SH-SY5Y (cell line): ENCODE data around the gene HNRNPUL2.

ENCODE experiments used
- GATA2 ChIP-seq: IDR thresholded peaks from 2 replicates; pipeline ENCODE4 v1.6.1; 2011; ENCODE audit warnings: mild to moderate bottlenecking, low read depth, low read length
- GATA3 ChIP-seq: IDR thresholded peaks from 2 replicates; pipeline ENCODE4 v1.6.1; 2011; ENCODE audit warnings: low read depth, mild to moderate bottlenecking, low read length, moderate library complexity

Gene HNRNPUL2

GRCh38 chr11:62687508-62688396, 39.5 kb downstream of the HNRNPUL2 start:
- TF ChIP-seq GATA2 (no peak), GATA3 (no peak)

GRCh38 chr11:62682518-62682917, 44.7 kb downstream of the HNRNPUL2 start:
- TF ChIP-seq GATA3 (no peak), GATA2 (no peak)

- TF ChIP-seq GATA3 (no peak), GATA2 (no peak)
These were observed 46.4 kb downstream of the HNRNPUL2 start for GRCh38 chr11:62680825-62681240.

- TF ChIP-seq GATA3 (no peak), GATA2 (no peak)
These were observed 48.2 kb downstream of the HNRNPUL2 start, which contains the start of gene UBXN1 for GRCh38 chr11:62678770-62679696. UBXN1 (minus strand) TSS chr11:62679073; CDS start chr11:62678923, 150 bp downstream.

- no peak for TF ChIP-seq GATA3
- TF ChIP-seq GATA2 = no peak
These were observed 48.9 kb downstream of the HNRNPUL2 start for GRCh38 chr11:62678433-62678769.

GRCh38 chr11:62677714-62678113, 49.5 kb downstream of the HNRNPUL2 start:
- TF ChIP-seq GATA2 = no peak
- no peak for TF ChIP-seq GATA3

- TF ChIP-seq GATA3 (no peak), GATA2 (no peak)
These were observed 50.1 kb downstream of the HNRNPUL2 start for GRCh38 chr11:62677156-62677555.

GRCh38 chr11:62676698-62677097, 50.6 kb downstream of the HNRNPUL2 start:
- no peak for TF ChIP-seq GATA2
- TF ChIP-seq GATA3 = no peak

- no peak for TF ChIP-seq GATA3
- TF ChIP-seq GATA2 = no peak
These were observed 54.1 kb downstream of the HNRNPUL2 start for GRCh38 chr11:62673196-62673525.

GRCh38 chr11:62671608-62672389, 55.5 kb downstream of the HNRNPUL2 start, which contains the start of the genes LBHD1 and UQCC3:
LBHD1 (minus strand) TSS chr11:62672267; CDS start chr11:62670031, 2,236 bp downstream.
UQCC3 (plus strand) TSS chr11:62671673; CDS start chr11:62671746, 73 bp downstream.
- TF ChIP-seq GATA2 (no peak), GATA3 (no peak)

GRCh38 chr11:62671236-62671607, 56.0 kb downstream of the HNRNPUL2 start:
- TF ChIP-seq GATA3 (no peak), GATA2 (no peak)

- no peak for TF ChIP-seq GATA2
- no peak for TF ChIP-seq GATA3
These were observed 57.7 kb downstream of the HNRNPUL2 start for GRCh38 chr11:62669420-62670161.

GRCh38 chr11:62667460-62667859, 59.8 kb downstream of the HNRNPUL2 start:
- no peak for TF ChIP-seq GATA3
- TF ChIP-seq GATA2 = no peak
